Fibroblast of pulmonary artery (primary cell): ENCODE measurements around the gene NTRK3.
"Not testable (repeated sequence)": the region's sequence is repeated elsewhere in the genome, so short reads cannot be mapped to it uniquely, and the experiment has no call there.

Experiments
- DNase-seq: peaks from one replicate; pipeline ENCODE4 v3.0.0-alpha.2; 2010; ENCODE audit warnings: low read depth
- H3K4me3 ChIP-seq: replicated peaks from 2 replicates; pipeline ENCODE4 v1.5.1; 2011; ENCODE audit warnings: low read depth, mild to moderate bottlenecking, control low read depth, low read length, moderate library complexity
- TF ChIP-seq, protein P1 (sequence below): IDR thresholded peaks from 2 replicates; pipeline ENCODE4 v1.5.1; 2011; ENCODE audit warnings: mild to moderate bottlenecking, control low read depth, low read length, inconsistent platforms; ENCODE audit errors: missing control alignments

Gene NTRK3

DNA sequence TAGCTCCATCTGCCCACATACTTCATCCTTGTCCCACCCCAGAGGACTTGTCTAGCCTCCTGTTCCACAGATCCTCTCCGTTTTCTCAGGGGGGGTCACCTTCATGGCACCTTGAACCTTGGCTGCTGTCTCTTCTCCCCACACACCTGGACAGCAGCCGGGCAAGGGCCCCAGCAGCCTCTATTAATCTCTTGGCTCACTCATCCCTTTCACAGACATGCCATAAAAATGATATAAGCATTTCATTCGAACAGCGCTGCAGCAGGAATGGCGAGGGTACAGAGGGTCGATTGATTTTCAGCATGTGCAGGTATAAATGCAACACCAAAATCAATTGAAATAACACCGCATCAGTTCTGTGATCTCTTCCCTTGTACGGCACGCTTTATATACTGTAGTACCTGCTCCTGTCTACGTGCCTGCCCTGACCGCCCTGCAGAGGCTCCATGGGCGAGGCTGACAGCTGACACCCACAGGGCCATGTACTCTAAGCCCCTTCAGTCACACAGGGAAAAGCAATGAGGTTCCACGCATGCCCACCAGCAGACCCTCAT is 209.9 kb downstream of the NTRK3 start:
- TF ChIP-seq, protein P1, sequence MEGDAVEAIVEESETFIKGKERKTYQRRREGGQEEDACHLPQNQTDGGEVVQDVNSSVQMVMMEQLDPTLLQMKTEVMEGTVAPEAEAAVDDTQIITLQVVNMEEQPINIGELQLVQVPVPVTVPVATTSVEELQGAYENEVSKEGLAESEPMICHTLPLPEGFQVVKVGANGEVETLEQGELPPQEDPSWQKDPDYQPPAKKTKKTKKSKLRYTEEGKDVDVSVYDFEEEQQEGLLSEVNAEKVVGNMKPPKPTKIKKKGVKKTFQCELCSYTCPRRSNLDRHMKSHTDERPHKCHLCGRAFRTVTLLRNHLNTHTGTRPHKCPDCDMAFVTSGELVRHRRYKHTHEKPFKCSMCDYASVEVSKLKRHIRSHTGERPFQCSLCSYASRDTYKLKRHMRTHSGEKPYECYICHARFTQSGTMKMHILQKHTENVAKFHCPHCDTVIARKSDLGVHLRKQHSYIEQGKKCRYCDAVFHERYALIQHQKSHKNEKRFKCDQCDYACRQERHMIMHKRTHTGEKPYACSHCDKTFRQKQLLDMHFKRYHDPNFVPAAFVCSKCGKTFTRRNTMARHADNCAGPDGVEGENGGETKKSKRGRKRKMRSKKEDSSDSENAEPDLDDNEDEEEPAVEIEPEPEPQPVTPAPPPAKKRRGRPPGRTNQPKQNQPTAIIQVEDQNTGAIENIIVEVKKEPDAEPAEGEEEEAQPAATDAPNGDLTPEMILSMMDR = no peak
- no peak for DNase-seq
- H3K4me3 ChIP-seq = no peak overlapping the region

GRCh38 chr15:88043396-88043795 is 213.1 kb downstream of the NTRK3 start:
- TF ChIP-seq, protein P1 = no peak
- no peak for DNase-seq
- no peak overlapping the region for H3K4me3 ChIP-seq

DNA sequence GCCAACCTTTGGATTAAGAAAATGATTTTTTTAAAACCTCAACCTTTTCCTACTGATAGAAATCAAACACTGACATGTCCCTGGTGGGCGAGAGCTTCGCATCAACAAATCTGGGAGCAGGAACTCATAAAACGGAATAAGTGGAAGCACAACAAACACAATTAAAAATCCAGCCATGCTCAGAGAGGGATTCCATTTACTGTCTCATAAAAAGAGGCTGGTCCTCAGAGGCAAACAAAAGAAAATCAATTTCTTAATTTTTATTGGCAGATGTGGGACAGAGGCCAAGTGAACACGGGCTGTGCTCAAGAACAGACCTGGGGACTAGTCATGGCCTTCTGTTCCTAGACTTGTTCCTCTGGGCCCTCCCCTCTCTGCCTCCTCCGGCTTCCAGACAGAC is 214.5 kb downstream of the NTRK3 start:
- no peak overlapping the region for H3K4me3 ChIP-seq
- TF ChIP-seq, protein P1 = no peak

GRCh38 chr15:88040516-88040915 is 216.0 kb downstream of the NTRK3 start:
- no peak overlapping the region for H3K4me3 ChIP-seq
- TF ChIP-seq, protein P1 = no peak
- DNase-seq = no peak

More for the DNA sequence above, 214.5 kb downstream of the NTRK3 start:
- no peak for DNase-seq

- no peak for DNase-seq
- no peak overlapping the region for H3K4me3 ChIP-seq
- TF ChIP-seq, protein P1 = no peak
Observed at GRCh38 chr15:88038261-88038660, 218.3 kb downstream of the NTRK3 start.

DNA sequence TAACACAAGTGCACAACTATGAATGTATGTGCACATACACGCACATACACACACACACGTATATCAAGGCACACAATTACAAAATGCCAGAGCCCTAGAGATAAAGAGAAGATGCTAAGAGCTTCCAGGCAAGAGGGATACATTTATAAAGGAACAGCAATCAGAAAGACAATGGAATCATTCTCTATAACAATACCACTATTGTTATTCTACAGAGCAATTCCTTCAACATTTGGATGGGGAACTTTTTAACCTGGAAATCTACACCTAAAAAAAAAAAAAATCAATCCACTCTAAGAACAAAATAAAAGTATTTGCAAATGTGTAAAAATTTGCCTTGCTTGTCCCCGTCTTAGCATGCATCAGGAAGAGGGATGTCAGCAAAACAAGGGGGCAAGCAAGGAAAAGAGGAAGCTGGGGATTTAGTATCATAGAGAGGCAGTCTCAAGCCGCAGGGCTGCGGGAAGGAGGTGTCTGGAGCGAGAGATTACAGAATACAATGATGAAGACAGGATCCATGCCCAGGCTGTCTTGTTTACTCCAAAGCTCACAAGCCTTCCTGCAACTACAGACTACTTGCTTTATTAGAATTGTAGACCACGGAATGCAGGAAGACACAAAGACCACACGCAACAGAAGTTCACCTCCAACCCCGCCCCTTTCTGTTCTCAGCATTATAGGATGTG is 220.2 kb downstream of the NTRK3 start:
- TF ChIP-seq, protein P1 = no peak
- H3K4me3 ChIP-seq = no peak overlapping the region
- DNase-seq = no peak

- TF ChIP-seq, protein P1 = no peak
- H3K4me3 ChIP-seq = no peak overlapping the region
- no peak for DNase-seq
Observed at GRCh38 chr15:88035381-88035780, 221.2 kb downstream of the NTRK3 start.

DNA sequence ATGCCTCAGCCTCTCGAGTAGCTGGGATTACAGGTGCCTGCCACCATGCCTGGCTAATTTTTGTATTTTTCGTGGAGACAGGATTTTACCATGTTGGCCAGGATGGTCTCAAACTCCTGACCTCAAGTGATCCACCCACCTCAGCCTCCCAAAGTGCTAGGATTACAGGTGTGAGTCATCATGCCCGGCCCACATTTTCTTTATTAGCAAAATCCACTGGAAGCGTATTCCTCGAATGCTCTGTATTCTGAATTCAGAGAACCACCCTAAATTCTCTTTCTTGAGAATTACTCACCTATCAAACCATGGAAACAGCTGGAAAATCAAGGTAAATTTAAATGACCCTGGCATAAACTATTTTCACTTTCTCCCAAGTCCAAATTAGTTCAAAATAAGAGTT is 223.1 kb downstream of the NTRK3 start:
- H3K4me3 ChIP-seq, DNase-seq: not testable (repeated sequence)
